Lower lobe of right lung (tissue), 2 donors: ENCODE results near the gene SELENOT. TPM values are rescaled to one million over a fixed set of nuclear protein-coding genes. Genes with fewer than 3 reads are reported as not detected.

ENCODE experiments used
- ATAC-seq, 2 donors: fragments of 200-7000 bp; cut with Tn5 transposase; one replicate each; pipeline ENCODE4 v1.9.1; 2020 to 2022; ENCODE audit warnings: mild to moderate bottlenecking in 2 of 2, moderate library complexity in 2 of 2
- DNase-seq: peaks from one replicate; pipeline ENCODE4 v3.0.0-alpha.2; 2020
- H3K27ac ChIP-seq: fragments of 200-600 bp; one replicate; pipeline ENCODE4 v1.8.0; 2022
- H3K27me3 ChIP-seq: fragments of 200-600 bp; one replicate; pipeline ENCODE4 v1.8.0; 2022; ENCODE audit warnings: low read depth
- H3K36me3 ChIP-seq: fragments of 200-600 bp; one replicate; pipeline ENCODE4 v1.8.0; 2022; ENCODE audit warnings: mild to moderate bottlenecking
- H3K4me1 ChIP-seq: fragments of 200-600 bp; one replicate; pipeline ENCODE4 v1.8.0; 2022
- H3K4me3 ChIP-seq: fragments of 200-600 bp; one replicate; pipeline ENCODE4 v1.8.0; 2022; ENCODE audit warnings: mild to moderate bottlenecking
- H3K9me3 ChIP-seq: fragments of 200-600 bp; one replicate; pipeline ENCODE4 v1.8.0; 2022
- intact Hi-C: fragments of 100-400 bp; cut with DNase I; formaldehyde crosslinking; loops from one replicate; pipeline ENCODE4 v1.11.0; 2022
- total RNA-seq: library from RNA; stranded (reverse); fragmentation: NEBNext Ultra II Directional; extraction: Animal tissue kit (Norgen Biotek cat#: 25700); gene quantifications from one replicate; pipeline ENCODE4 v1.2.1, GENCODE V29; 2021
- TF ChIP-seq, protein P1 (sequence below): fragments of 200-600 bp; IDR thresholded peaks from one replicate; pipeline ENCODE4 v1.8.0; 2022; ENCODE audit warnings: antibody characterized with exemption, mild to moderate bottlenecking
- donor health status: DM: no; HTN: yes; CAD: no; lungs with severe emphysema.

The SELENOT gene
- total RNA-seq, 1 donor from 2014 or later: 107 TPM

DNA sequence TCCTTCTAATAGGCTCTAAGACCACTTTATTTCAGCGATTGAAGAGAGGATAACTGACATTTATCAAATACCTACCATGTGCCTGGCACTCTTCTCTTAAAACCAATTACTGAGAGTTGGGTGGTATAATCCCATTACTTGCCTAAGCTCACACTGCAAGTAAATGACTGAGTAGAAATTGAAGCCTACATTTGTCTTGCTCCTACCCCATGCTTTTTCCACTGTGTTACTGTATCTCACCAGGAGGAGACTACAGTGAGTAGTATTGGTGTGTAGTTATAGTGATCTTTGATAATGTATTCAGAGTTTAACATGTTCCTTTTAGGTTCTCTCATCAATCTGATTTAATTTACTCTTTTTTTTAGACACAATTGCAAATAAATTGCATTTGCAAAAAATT, 35.8 kb upstream of the SELENOT start:
- intact Hi-C loops: no loop called here
- Histone ChIP-seq H3K27ac (no peak overlapping the region), H3K36me3 (peaks cover 99% of the 10 kb centered on the region), H3K27me3 (no peaks in the 10 kb centered on the region), H3K4me1 (no peaks in the 10 kb centered on the region), H3K4me3 (no peak overlapping the region), H3K9me3 (no peaks in the 10 kb centered on the region)
- DNase-seq (no peak), ATAC-seq (no peak)
- TF ChIP-seq, protein P1, sequence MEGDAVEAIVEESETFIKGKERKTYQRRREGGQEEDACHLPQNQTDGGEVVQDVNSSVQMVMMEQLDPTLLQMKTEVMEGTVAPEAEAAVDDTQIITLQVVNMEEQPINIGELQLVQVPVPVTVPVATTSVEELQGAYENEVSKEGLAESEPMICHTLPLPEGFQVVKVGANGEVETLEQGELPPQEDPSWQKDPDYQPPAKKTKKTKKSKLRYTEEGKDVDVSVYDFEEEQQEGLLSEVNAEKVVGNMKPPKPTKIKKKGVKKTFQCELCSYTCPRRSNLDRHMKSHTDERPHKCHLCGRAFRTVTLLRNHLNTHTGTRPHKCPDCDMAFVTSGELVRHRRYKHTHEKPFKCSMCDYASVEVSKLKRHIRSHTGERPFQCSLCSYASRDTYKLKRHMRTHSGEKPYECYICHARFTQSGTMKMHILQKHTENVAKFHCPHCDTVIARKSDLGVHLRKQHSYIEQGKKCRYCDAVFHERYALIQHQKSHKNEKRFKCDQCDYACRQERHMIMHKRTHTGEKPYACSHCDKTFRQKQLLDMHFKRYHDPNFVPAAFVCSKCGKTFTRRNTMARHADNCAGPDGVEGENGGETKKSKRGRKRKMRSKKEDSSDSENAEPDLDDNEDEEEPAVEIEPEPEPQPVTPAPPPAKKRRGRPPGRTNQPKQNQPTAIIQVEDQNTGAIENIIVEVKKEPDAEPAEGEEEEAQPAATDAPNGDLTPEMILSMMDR: no peak

DNA sequence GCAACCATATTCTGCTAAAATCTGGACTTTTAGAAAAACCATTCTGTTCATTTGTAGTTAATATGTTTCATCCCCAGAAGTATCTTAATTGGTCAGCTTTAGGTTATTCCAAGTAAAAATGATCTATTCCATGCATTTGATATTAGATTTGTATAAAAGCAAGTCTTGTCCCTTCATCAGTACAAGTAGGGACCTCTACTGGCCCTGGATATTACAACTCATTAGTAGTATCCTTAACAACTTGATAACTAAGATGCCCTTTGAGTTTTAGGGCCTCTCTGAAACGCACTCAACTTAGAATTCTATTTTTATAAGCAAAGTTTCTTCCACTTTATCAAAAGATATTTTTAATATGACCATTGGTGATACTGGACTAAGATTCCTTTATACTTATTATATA, 25.3 kb upstream of the SELENOT start:
- no peak for ATAC-seq
- no peak for DNase-seq
- Histone ChIP-seq H3K27ac (no peak overlapping the region), H3K4me3 (no peak overlapping the region), H3K4me1 (no peaks in the 10 kb centered on the region), H3K27me3 (no peaks in the 10 kb centered on the region), H3K36me3 (peaks cover 98% of the 10 kb centered on the region), H3K9me3 (no peaks in the 10 kb centered on the region)
- intact Hi-C loops: no loop called here
- TF ChIP-seq, protein P1: no peak

DNA sequence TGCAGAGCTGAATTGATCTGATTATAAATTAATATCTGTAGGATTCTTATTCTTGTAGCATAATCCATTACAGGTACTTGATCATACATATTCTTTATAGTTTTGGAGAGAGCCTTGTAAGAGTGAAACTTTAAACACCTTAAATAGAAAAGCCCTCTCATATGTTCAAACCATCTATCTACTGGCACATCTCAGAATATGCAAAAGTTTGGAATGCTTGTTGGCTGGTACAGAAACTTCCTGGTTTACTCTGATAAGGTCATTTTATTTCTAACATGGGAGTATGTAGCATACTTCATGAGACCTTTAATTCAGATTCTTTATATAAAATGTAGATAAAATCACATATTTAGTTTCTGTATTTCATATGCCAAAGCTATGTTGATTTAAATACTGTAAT, 21.9 kb upstream of the SELENOT start:
- no peaks in the 10 kb centered on the region for H3K27me3 ChIP-seq
- ATAC-seq (no peak), DNase-seq (no peak)
- no peak overlapping the region for H3K27ac ChIP-seq
- no peaks in the 10 kb centered on the region for H3K4me1 ChIP-seq
- H3K9me3 ChIP-seq: no peaks in the 10 kb centered on the region
- no peak overlapping the region for H3K4me3 ChIP-seq
- TF ChIP-seq, protein P1: no peak
- intact Hi-C loops: no loop called here
- peaks cover 96% of the 10 kb centered on the region for H3K36me3 ChIP-seq

DNA sequence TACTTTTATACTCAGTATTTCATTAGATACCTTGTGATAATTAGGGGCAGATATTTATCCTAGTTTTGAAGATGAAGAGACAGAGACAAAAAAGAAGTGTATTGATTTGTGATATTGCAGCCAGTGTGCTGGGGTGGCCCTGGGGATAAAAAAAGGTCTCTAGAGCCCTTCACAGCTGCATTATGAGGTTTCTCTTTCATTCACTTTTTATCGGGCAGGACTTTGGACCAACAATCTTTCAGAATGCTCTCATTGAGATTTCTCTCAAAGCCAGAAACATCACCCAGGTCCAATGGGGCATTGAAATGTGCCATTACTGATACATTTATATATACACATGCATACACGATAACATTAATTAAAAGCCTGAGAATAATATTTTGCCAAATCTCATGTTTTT, 20.5 kb upstream of the SELENOT start:
- peaks cover 81% of the 10 kb centered on the region for H3K36me3 ChIP-seq
- no peaks in the 10 kb centered on the region for H3K27me3 ChIP-seq
- no peaks in the 10 kb centered on the region for H3K4me1 ChIP-seq
- no peak overlapping the region for H3K27ac ChIP-seq
- intact Hi-C loops: no loop called here
- DNase-seq (no peak), ATAC-seq (no peak)
- no peak overlapping the region for H3K4me3 ChIP-seq
- TF ChIP-seq, protein P1: no peak
- H3K9me3 ChIP-seq: no peaks in the 10 kb centered on the region

DNA sequence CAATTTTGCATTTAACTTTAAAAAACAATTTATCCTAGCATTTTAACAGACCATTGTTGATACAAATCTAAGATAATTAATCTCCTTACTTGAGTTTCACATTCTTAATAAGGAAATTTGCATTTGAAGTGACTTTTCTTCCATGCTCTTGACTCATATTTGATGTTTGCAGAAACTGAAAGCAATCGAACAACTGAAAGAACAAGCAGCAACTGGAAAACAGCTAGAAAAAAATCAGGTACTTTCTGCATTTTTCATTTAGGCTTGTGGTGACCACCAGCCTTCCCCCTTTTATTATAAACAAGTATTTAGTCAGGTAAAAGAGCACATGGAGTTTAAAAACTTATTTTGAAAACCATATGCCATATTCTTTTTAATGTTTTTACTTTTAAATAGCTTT, 20.1 kb upstream of the SELENOT start:
- ATAC-seq (no peak), DNase-seq (no peak)
- Histone ChIP-seq H3K4me3 (no peak overlapping the region), H3K27ac (no peak overlapping the region), H3K36me3 (peaks cover 78% of the 10 kb centered on the region), H3K9me3 (no peaks in the 10 kb centered on the region), H3K27me3 (no peaks in the 10 kb centered on the region), H3K4me1 (no peaks in the 10 kb centered on the region)
- TF ChIP-seq, protein P1: no peak
- intact Hi-C loops: no loop called here
